NCI-H345 (cell line): ENCODE data around the gene FBXW11.
"Not testable (repeated sequence)": the region's sequence is repeated elsewhere in the genome, so short reads cannot be mapped to it uniquely, and the experiment has no call there.

Source experiments
- DNase-seq: peaks from one replicate; lab custom pipeline; 2025; lab: John Stamatoyannopoulos, UW

FBXW11 gene

DNA sequence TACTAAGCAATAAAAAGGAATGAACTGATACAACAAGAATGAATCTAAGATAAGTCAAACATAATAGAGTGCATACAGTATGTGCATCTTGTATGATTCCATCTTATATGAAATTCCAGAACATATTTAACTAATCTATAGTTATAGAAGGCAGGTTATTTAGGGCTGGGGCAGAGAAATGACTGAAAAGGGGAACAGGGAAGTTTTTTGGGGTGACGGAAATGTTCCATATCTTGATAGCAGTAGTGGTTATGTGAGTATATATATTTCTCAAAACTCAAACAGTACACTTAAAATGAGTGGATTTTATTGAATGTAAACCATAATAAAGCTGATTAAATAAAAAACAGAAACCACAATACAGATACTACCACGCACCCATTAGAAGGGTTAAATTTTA, 24.6 kb downstream of the FBXW11 start:
- DNase-seq = no peak

DNA sequence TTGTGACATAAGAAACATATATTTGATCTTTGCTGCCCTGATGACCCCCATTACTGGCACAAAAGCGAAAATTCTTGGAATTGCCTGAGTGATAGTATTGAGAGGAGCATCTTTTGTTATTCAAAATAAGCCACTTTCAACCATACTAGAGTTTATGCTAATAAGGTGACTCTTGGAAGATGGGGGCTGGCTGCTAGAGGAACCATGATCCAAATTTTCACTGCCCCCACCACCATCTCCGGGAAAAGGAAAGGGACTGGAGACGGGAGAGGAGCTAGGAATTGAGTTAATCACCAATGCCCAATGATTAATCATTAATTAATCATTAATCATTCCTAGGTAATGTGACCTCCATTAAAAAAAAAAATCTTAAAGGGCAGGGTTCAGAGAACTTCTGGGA, 25.6 kb downstream of the FBXW11 start:
- DNase-seq = no peak

DNA sequence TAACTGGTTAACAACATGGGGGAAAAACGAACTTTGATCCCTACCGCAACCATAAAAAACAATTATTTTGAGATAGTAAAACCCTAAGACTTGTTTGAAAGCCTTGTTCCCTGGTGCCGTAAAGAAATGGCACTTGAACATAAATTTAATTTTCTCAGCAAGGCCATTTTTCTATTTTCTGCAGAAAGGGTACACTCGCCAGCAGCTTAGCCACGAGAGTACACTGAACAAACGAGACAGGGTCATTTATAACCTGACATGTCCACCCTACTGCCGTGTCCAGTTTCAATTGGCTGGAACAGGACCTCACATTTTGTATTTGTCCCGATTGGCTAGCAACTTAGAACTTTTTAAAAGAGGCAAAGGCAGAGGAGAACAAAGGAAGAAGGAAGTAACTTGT, 26.8 kb downstream of the FBXW11 start:
- DNase-seq = no peak

DNA sequence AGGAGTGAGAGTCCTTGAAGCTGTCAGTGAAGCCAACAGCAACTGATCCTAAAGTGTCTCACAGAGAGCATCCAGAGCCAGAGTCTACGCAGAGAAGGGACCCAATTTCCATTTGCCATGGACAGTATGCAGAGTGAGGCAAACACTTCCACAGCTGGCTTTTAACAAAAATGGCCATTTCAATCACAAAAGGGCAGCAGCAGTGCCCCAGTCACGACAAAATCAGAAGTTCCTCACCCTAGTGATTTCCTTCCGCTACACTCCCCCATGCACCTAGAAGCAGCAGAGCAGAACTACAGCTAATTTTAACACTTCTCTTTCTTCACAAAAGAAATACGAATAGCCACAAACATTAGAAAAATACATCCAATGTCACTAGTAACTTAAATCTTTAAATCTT, 27.9 kb downstream of the FBXW11 start:
- DNase-seq = no peak

DNA sequence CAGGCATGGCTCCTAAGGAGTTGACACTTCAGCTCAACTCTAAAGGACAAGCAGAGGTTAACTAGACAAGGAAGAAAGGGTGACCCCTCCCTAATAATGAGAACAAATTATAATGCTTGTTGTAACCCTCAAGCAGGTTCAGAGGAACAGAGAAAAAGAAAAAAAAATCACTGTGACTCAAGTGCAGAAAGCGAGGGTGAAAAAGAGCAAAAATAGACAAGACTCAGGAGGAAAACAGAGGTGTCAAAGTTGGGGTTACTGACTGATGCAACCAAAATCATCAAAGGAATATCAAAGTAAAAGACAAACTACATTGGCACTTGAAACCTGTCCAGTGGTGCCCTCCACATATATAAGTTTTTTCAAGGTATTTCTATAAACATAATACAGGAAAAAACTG, 28.4 kb downstream of the FBXW11 start:
- DNase-seq = no peak

DNA sequence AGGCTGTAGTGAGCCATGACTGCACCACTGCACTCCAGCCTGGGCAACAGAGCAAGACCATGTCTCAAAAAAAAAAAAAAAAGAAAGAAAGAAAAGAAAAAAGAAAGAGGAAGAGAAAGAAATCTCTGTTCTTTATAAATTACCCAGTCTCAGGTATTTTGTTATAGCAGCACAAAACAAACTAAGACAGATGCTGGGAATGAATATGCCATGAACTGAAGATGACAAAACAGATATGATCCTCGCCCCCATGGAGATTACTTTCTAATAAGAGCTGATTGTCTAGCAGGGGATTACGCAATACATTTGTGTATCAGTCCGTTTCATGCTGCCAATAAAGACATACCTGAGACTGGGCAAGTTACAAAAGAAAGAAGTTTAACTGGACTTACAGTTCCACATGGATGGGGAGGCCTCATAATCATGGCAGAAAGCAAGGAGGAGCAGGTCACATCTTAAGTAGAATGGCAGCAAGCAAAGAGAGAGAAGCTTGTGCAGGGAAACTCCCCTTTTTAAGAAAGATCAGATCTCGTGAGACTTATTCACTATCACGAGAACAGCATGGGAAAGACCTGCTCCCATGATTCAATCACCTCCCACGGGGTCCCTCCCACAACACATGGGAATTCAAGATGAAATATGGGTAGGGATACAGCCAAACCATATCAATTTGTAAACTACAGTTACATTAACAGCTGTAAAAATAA, 29.0 kb downstream of the FBXW11 start:
- DNase-seq = not testable (repeated sequence)

DNA sequence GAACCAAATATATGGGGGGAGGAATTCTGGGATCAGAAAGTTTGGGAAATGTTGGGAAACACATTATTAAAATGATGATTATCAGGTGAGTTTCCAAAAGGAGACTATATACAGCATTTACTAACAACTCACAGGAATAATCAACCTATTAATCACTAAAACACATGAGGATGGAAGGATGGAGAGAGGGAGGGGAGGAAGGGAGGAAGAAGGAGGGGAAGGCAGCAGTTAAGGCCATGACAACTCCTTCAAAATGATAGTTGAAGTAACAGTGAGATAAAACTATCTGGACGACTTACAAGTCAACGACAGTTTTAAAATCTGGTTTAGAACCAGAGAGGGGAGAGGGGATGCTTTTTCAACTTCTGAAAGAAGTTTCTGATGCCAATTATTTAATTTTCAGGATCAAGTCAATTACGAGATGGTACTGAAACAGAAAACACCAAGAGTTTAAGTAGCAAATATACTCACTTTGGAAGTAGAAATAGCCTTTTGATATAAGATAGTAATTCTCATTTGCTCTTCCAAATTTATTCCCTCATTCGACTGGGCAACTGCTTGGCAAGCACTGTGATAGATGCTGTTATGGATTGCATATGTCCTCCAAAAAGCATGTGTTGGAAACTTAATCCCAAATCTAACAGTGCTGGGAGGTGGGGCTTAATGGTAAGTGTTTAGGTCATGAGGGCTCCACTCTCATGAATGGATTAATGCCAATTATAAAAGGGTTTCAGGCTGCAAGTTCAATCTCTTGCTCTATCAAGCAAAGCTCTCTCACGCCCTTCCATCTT, 30.4 kb downstream of the FBXW11 start:
- no peak for DNase-seq

DNA sequence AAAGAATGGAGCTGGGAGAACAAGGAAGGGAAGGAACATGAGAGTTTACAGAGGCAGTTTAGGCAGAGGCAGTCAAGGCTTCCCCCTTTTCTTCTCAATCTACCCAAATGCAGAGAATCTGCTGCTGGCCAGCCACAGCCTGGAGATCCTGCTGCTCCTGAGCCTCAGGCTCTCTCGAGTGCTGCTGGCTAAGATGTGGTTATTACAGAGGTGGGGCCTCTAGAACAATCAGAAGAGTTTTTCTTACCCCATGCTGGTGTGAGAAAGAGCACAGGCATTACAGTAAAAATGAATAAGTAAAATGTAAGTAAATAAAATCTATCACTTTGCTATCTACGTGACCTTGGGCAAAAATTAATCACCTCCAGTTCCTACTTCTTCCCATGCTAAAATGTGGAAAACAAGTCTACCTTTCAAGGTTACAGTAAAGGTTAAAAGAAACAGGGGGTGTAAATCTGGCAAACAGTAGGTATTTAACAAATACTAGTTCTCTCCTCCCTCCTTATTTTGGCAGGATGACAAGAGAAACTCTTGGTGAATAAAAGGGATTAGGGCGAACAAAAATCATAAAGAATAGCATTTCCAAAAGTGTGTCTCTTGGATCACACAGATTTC, 31.1 kb downstream of the FBXW11 start:
- DNase-seq = no peak

DNA sequence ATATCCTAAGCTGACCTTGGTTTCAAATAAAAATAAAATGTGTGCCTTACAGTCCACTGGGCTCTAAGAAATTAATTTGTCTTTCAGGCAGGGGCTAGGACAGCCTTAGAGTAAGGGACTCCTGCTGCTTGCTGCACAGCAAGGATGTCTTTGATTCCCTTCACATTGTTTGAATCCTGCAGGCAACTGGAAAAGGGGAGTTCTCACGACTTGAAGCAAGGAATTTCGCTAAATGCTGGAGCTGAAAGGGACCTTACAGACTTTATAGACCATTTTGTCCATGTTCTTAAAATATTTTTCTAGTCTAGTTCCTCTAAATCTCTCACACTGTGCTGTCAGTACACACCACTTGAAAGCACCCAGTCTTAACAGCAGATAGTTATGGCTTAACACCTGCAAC, 35.6 kb downstream of the FBXW11 start:
- no peak for DNase-seq

DNA sequence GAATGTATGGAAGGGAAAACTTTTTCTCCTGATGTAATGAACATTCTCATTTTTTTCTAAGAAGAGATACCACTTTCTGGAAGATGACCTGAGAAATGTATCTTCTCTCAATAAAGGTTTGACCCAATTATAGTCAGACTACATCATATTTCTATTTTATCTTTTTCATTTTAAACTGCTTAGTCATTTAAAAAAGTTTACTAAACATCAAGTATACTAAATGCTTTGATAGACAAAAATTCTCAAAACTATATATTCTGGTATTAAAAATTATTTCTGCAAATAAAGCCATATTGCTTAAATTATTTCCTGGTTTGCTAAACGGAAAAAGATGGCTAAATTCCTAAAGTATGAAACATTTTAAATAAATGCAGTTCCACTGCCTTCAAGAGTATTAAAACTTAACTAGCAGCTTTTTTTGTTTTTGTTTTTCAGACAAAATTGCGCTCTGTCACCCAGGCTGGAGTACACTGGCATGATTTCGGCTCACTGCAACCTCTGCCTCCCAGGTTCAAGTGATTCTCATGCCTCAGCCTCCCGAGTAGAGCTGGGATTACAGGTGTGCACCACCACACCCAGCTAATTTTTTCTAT, 37.1 kb downstream of the FBXW11 start:
- no peak for DNase-seq

DNA sequence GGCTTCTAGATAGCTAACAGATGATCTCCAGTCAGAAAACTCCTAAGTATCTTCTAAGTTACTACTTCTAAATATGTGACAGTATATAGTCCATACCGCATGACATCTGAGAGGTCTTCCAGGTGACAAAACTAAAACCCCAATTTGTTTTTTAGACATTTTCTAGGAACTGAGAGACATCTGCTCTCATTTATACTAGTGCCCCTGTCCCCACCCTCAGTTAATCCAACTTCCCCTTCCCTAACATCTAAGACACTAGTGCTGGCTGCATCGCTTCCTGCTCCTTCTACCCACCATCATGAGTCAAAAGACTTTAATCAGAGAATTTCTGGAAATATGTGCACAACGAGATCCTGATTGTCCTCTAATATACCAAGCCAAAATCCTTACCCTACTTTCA, 37.9 kb downstream of the FBXW11 start:
- no peak for DNase-seq

DNA sequence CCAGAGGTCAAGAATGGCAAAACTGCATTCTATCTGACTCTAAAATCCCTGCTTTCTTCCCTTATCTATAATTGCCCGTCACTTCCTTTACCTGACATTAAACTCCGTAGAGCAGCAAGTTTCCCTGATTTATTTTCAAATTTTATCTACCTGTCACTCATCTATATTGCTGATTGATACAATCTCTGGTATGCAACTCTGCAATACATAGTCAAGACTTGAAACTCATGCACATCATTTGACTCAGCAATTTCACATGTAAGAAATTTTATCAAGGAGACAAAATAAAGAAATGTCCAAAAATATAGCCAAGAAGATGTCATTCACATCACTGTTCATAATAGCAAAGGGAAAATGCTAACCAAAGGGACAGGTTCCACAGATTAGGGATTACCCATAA, 39.5 kb downstream of the FBXW11 start:
- DNase-seq = no peak

DNA sequence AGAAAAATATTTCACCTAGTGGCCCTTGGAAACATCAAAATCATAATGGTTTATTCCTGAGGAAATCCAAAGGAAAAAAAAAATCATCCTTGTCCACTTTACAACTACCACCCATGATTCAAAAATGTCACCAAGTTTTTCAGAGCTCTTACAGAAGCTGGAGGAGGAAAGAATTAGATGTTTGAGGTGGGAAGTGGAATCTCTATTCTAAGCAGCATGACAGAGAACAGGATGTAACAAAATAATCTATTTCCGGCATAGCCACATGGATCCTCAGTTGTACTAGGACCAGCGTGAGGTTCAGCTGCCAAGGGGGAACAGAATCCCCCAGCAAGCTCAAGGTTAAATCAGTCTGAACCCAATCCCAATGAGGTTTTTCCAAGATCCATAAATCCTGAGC, 40.2 kb downstream of the FBXW11 start:
- no peak for DNase-seq

DNA sequence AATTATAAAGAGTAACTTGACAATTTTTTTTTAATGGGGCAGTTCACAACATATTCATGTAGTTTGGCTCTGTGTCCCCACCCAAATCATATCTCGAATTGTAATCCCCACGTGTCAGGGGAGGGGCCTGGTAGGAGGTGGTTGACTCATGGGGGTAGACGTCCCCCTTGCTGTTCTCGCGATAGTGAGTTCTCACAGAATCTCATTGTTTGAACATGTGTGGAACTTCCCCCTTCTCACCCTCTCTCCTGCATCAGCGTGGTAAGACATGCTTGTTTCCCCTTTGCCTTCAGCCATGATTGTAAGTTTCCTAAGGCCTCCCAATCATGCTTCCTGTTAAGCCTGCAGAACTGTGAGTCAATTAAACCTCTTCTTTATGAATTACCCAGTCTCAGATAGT, 40.7 kb downstream of the FBXW11 start:
- no peak for DNase-seq

DNA sequence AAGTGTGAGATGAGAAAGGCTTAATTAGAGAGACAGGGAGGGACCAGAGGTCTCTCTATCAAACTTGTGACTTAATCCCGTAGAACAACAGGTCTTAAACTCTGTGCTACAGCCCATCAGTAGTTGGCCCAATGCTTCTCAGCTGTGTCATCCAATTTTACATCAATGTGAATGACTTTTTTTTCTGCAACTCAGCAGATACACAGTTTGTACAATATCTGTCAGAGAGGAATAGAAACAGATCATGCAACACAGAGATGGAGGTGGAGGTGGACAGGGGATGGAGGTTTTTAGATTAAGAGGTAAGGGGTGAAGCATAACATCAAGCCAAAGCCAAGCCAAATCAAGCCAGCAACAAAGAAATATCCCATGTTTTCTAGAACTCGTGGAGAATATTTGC, 43.0 kb downstream of the FBXW11 start:
- no peak for DNase-seq

DNA sequence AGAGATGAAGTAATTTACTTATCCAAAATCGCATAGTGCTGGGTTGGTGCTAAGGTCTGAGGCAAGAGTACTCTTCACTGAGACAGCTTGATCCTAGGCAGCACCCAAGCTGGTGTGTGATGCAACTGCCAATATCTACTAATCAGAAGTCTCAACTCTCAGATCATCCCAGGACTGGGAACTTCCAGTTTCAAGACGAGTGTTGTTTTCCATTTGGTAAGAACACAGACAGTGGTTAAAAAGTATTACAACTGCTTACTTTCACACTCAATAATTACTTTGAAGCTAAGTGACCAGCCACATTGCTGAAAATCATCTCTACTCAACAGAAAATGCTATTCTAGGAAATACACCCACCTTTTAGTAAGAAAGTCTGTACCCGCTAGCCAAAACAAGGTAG, 45.3 kb downstream of the FBXW11 start:
- DNase-seq = no peak

DNA sequence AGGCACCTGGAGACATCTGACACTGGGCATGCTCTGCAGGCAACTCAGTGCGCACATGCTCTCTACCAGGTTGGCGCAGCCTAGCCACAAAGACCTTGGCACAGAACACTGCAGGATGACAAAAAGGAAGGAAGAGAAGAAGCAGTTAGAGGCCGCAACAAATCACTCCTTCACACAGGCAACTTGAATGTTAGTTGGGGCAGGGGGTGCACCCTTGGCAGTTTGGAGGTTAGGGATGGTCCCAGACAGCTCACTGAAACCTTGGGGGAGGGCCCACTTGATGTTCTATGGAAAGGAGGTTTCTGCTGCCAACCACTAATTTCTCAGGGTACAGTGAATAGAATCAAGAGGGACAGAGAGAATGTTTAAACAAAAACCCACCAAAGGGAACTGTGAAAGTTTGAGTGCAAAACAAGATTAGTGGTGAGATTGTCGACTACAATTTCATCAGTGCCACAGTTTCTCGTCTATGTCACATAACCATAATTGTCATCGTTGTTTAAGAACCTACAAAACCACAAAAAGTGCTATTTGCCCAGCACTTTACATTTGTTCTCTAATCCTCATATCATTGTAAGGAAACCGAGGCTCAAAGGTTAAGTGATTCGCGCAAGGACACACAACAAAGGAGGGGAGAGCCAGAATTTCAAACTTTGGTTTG, 48.7 kb downstream of the FBXW11 start:
- no peak for DNase-seq

DNA sequence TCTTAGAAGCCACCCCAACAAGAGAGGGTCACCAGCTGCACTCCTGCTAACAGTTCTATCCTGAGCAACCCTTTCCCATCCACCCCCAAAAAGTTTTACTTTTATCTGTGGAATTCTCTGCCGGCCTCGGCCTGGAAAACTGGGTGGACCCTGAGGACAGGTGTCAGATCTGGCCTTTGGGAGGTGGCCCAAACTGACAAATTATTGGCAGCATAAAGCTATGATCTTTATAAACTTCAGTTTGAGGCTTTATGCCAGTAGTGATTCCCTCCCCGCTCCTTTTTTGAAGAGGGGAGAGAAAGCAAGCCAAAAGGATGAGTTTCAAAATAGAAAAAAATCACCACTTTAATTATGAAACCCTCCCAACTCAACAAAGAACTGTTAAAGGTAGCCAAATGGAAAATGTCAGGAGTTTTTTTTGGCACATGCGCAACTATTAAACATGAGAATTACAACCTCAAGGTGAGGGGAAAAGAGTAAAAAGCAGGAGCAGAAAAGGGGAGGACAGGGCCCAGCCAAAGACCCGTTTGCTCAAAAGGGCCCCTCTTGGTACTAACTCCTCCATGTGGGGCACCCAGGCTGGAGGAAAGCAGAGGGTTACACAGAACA, 49.4 kb downstream of the FBXW11 start:
- DNase-seq = no peak

DNA sequence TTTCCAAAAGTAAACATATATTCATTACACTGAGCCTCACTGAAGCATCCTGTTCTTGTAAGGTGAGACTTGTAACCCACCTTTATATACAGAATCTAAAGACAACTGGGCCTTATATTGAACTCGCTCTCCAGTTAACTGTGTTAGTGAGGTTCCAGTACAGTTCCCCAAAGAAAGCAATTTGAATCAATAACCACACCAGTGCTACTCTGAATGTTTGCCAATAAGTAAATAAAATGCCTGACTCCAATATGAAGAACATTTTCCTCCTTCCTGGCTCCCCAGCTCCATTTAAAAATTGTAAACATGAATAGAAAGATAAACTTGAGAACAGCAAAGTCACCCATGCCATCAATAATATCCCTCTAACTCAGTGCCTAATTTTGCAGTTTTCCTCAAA, 50.1 kb downstream of the FBXW11 start:
- no peak for DNase-seq

DNA sequence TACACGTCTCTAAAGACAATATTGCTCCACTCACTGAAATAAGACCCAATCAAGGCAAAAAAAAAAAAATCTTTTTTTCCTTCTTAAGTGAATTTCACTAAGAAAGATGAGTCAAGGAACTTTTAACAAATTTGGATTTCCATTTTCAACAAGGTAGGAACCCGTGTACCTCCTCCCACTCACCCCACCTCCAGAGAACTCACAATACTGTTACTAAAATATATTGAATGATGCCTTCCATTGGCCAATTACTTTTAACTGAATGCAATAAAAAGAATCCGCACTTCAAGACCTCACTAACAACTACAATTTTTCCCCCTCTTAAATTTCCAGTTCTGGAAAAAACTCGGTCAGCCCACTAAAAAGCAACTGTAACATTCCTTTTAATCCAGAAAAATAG, 50.7 kb downstream of the FBXW11 start:
- DNase-seq = no peak

DNA sequence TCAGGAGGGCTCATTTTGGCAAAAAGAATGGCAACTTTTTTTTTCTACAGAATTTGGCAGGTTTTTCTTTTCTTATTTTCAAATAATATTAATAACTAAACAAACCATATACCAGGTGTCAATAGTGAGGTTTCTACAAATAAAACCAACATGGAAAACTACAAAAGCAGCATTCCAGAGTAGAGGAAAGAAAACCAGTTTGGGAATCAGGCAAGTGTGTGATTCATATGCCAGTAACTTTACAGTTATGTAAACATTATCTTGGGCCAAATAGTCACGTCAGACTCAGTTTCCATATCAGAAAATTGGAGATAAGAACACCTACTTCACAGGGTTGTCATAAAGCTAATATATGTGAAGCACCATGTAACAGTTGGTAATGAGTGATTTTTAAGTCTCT, 51.7 kb downstream of the FBXW11 start:
- DNase-seq = no peak
